Suprapubic skin (tissue), 4 donors: ENCODE measurements around the gene KCNB1. TPM values are rescaled to one million over a fixed set of nuclear protein-coding genes. Genes with fewer than 3 reads are reported as not detected.
A peak's percentile ranks its signal among the peaks of the same experiment; 100 is the strongest.

Source experiments
- DNase-seq, 2 donors: peaks; one replicate each; pipeline ENCODE4 v3.0.0-alpha.2; 2019; ENCODE audit warnings: low spot score in 2 of 2
- H3K27ac ChIP-seq: fragments of 200-600 bp; sonication (generic); one replicate; pipeline ENCODE4 v1.5.1; 2019
- H3K27me3 ChIP-seq: fragments of 200-600 bp; sonication (generic); one replicate; pipeline ENCODE4 v1.5.1; 2019
- H3K36me3 ChIP-seq: fragments of 200-600 bp; sonication (generic); one replicate; pipeline ENCODE4 v1.5.1; 2019
- H3K4me1 ChIP-seq: fragments of 200-600 bp; sonication (generic); one replicate; pipeline ENCODE4 v1.5.1; 2019
- H3K4me3 ChIP-seq: fragments of 200-600 bp; sonication (generic); one replicate; pipeline ENCODE4 v1.5.1; 2019; ENCODE audit warnings: mild to moderate bottlenecking
- H3K9me3 ChIP-seq: fragments of 200-600 bp; sonication (generic); one replicate; pipeline ENCODE4 v1.5.1; 2019
- EP300 ChIP-seq: sonication (generic); formaldehyde crosslinking; IDR thresholded peaks from one replicate; pipeline ENCODE4 v1.6.1; 2017; ENCODE audit warnings: antibody characterized with exemption
- POLR2A ChIP-seq, 2 donors: fragments of 450-650 bp; IDR thresholded peaks; one replicate each; pipeline ENCODE4 v1.6.1; 2017; ENCODE audit warnings: antibody characterized with exemption in 2 of 2, mild to moderate bottlenecking in 2 of 2, moderate library complexity in 2 of 2
- POLR2AphosphoS5 ChIP-seq, 3 donors: sonication (generic); formaldehyde crosslinking; IDR thresholded peaks; one replicate each; pipeline ENCODE4 v1.6.1; 2017; ENCODE audit warnings: antibody characterized with exemption in 3 of 3
- WGBS: methylation state at CpG from one replicate; pipeline ENCODE4 v1.1.5; 2018; 5-methylcytosine and 5-hydroxymethylcytosine counted together
- total RNA-seq, 4 donors: library from RNA; depleted of rRNA; stranded (reverse); fragments of >200 nt; gene quantifications; one replicate each; pipeline ENCODE4 v1.1.0, GENCODE V29; 2016
- TF ChIP-seq, protein P1 (sequence below), 2 donors: fragments of 200-600 bp in 1 of 2; fragments of 450-650 bp in 1 of 2; sonication (generic) in 1 of 2; IDR thresholded peaks; one replicate each; pipeline ENCODE4 v1.5.1; 2016 to 2019; ENCODE audit warnings: antibody characterized with exemption in 2 of 2, mild to moderate bottlenecking in 1 of 2, moderate library complexity in 1 of 2

KCNB1 gene
- total RNA-seq, 4 donors from 2014 or later, result 0.91 to 4.0 (median 2.3) TPM

- no peak for DNase-seq
- Histone ChIP-seq H3K9me3 (no peaks in the 10 kb centered on the region), H3K4me1 (peaks cover 13% of the 10 kb centered on the region), H3K4me3 (no peak overlapping the region), H3K36me3 (no peaks in the 10 kb centered on the region), H3K27me3 (no peaks in the 10 kb centered on the region), H3K27ac (no peak overlapping the region)
- TF ChIP-seq POLR2AphosphoS5 (IDR thresholded peaks at IDR 0.05), result no peak
- TF ChIP-seq, protein P1, sequence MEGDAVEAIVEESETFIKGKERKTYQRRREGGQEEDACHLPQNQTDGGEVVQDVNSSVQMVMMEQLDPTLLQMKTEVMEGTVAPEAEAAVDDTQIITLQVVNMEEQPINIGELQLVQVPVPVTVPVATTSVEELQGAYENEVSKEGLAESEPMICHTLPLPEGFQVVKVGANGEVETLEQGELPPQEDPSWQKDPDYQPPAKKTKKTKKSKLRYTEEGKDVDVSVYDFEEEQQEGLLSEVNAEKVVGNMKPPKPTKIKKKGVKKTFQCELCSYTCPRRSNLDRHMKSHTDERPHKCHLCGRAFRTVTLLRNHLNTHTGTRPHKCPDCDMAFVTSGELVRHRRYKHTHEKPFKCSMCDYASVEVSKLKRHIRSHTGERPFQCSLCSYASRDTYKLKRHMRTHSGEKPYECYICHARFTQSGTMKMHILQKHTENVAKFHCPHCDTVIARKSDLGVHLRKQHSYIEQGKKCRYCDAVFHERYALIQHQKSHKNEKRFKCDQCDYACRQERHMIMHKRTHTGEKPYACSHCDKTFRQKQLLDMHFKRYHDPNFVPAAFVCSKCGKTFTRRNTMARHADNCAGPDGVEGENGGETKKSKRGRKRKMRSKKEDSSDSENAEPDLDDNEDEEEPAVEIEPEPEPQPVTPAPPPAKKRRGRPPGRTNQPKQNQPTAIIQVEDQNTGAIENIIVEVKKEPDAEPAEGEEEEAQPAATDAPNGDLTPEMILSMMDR (IDR thresholded peaks at IDR 0.05), result no peak
- TF ChIP-seq EP300, result no peak
- TF ChIP-seq POLR2A (IDR thresholded peaks at IDR 0.05), result no peak
- 88% methylated on average over 2 of the region's 2 CpGs for WGBS
These were observed 79.5 kb downstream of the KCNB1 start for GRCh38 chr20:49403012-49403411.

DNA sequence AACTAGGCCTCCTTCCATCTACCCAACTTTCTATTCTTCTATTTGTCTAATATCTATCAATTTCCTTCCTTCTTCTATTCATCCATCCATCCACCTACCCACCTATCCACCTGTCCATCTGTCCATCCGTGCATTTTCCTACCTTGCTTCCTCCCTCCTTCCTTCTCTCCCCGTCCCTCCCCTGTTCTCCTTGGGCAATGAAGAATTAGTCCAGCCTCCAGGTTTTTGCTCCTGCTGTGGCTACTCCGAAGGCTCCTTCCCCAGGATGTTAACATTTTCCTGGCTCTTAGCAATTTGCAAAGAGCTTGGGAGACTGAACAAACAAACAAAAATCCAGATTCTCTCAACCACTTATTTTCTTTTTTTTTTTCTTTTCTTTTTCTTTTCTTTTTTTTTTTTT lies 81.6 kb downstream of the KCNB1 start:
- no peaks in the 10 kb centered on the region for H3K9me3 ChIP-seq
- no peaks in the 10 kb centered on the region for H3K36me3 ChIP-seq
- 49% methylated on average over 3 of the region's 3 CpGs for WGBS
- no peaks in the 10 kb centered on the region for H3K27me3 ChIP-seq
- H3K27ac ChIP-seq, result peak overlapping the region; percentile 85
- TF ChIP-seq EP300 (no peak), POLR2A (IDR thresholded peaks at IDR 0.05) (no peak), POLR2AphosphoS5 (IDR thresholded peaks at IDR 0.05) (no peak)
- TF ChIP-seq, protein P1 (IDR thresholded peaks at IDR 0.05), result no peak
- DNase-seq, result no peak
- H3K4me3 ChIP-seq, result no peak overlapping the region
- peaks cover 16% of the 10 kb centered on the region for H3K4me1 ChIP-seq

DNA sequence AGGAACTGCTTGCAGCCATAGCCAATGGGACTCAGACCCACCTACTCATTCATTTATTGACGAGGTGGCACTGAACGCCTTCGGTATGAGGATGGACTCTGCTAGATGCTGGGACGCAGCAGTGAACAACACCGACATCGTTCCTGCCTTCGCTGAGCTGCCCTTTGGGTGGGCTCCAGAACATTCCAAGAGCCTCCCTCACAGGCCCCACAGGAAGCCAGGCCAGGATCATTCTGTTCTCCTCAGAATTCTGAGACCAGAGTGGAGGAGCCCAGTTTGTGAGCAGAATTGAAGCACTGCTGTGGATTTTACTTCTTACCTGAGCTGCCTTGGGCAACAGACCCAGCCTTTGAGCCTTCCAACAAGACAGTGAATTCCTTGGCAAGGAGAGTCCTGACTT lies 82.1 kb downstream of the KCNB1 start:
- no peaks in the 10 kb centered on the region for H3K9me3 ChIP-seq
- H3K36me3 ChIP-seq, result no peaks in the 10 kb centered on the region
- H3K27ac ChIP-seq, result peak overlapping the region; percentile 85
- no peak for DNase-seq
- no peak overlapping the region for H3K4me3 ChIP-seq
- WGBS, result 51% methylated on average over 7 of the region's 7 CpGs
- H3K4me1 ChIP-seq, result peaks cover 19% of the 10 kb centered on the region
- TF ChIP-seq POLR2A (IDR thresholded peaks at IDR 0.05) (no peak), POLR2AphosphoS5 (IDR thresholded peaks at IDR 0.05) (no peak), EP300 (peak; percentile 50)
- TF ChIP-seq, protein P1 (IDR thresholded peaks at IDR 0.05), result no peak
- H3K27me3 ChIP-seq, result no peaks in the 10 kb centered on the region

DNA sequence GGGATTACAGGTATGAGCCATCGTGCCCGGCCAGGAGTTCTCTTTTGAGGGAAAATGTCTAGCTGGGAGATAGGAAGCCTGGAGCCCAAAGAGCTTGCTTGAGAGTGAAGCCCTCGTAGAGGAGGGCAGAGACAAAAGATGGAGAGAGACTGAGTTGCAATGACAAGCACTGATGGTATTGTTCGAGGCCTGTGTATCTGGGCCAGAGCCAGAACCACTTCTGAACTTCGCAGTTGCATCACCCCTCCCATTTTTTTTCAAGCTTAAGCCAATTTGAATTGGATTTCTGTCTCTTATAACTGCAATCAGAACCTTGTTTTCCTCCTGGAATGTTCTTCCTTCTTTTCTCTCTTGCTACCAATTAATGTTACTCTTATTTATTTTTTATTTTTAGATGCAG lies 83.1 kb downstream of the KCNB1 start:
- peak overlapping the region; percentile 85 for H3K27ac ChIP-seq
- WGBS, result 30% methylated on average over 5 of the region's 5 CpGs
- no peaks in the 10 kb centered on the region for H3K9me3 ChIP-seq
- H3K27me3 ChIP-seq, result no peaks in the 10 kb centered on the region
- H3K36me3 ChIP-seq, result no peaks in the 10 kb centered on the region
- no peak overlapping the region for H3K4me3 ChIP-seq
- peaks cover 25% of the 10 kb centered on the region for H3K4me1 ChIP-seq
- no peak for DNase-seq
- TF ChIP-seq POLR2A (IDR thresholded peaks at IDR 0.05) (no peak), POLR2AphosphoS5 (IDR thresholded peaks at IDR 0.05) (no peak), EP300 (no peak)
- TF ChIP-seq, protein P1 (IDR thresholded peaks at IDR 0.05), result no peak

- Histone ChIP-seq H3K4me1 (peaks cover 25% of the 10 kb centered on the region), H3K9me3 (no peaks in the 10 kb centered on the region), H3K4me3 (no peak overlapping the region), H3K36me3 (no peaks in the 10 kb centered on the region), H3K27ac (peak overlapping the region; percentile 34), H3K27me3 (no peaks in the 10 kb centered on the region)
- no peak for DNase-seq
- 82% methylated on average over 4 of the region's 4 CpGs for WGBS
- TF ChIP-seq EP300 (no peak), POLR2AphosphoS5 (IDR thresholded peaks at IDR 0.05) (no peak), POLR2A (IDR thresholded peaks at IDR 0.05) (no peak)
- TF ChIP-seq, protein P1 (IDR thresholded peaks at IDR 0.05), result no peak
These were observed 83.9 kb downstream of the KCNB1 start for GRCh38 chr20:49398401-49399144.
